ENCODE data around the gene SPHK2. TPM values are rescaled to one million over a fixed set of nuclear protein-coding genes. Genes with fewer than 3 reads are reported as not detected.

The SPHK2 gene
- total RNA-seq, 1 donor from 2014 or later, result 7.5 TPM

Other genes with a start within 250 kb of the SPHK2 start
- 47.7 TPM for gene KDELR1, start 228.0 kb upstream of the SPHK2 start, total RNA-seq (ENCODE audit: insufficient read depth, low replicate concordance)
- 4.3 TPM for gene GRIN2D, start 225.8 kb upstream of the SPHK2 start, total RNA-seq (ENCODE audit: insufficient read depth, low replicate concordance)
- gene GRWD1, start 173.5 kb upstream of the SPHK2 start, total RNA-seq (ENCODE audit: insufficient read depth, low replicate concordance), result 19.0 TPM
- gene KCNJ14, start 163.9 kb upstream of the SPHK2 start, total RNA-seq (ENCODE audit: insufficient read depth, low replicate concordance), result 0.48 TPM
- 20.0 TPM for gene CYTH2, start 150.1 kb upstream of the SPHK2 start, total RNA-seq (ENCODE audit: insufficient read depth, low replicate concordance)
- gene LMTK3, start 107.7 kb upstream of the SPHK2 start, total RNA-seq (ENCODE audit: insufficient read depth, low replicate concordance), result not detected
- not detected for gene SULT2B1, start 67.3 kb upstream of the SPHK2 start, total RNA-seq (ENCODE audit: insufficient read depth, low replicate concordance)
- not detected for gene SPACA4, start 12.8 kb upstream of the SPHK2 start, total RNA-seq (ENCODE audit: insufficient read depth, low replicate concordance)
- 0.48 TPM for gene FAM83E, start 4.4 kb upstream of the SPHK2 start, total RNA-seq (ENCODE audit: insufficient read depth, low replicate concordance)
- gene RPL18, start 328 bp upstream of the SPHK2 start, total RNA-seq (ENCODE audit: insufficient read depth, low replicate concordance), result 1,534 TPM
- 0.72 TPM for gene DBP, start 17.9 kb downstream of the SPHK2 start, total RNA-seq (ENCODE audit: insufficient read depth, low replicate concordance)
- gene CA11, start 26.7 kb downstream of the SPHK2 start, total RNA-seq (ENCODE audit: insufficient read depth, low replicate concordance), result not detected
- not detected for gene NTN5, start 53.5 kb downstream of the SPHK2 start, total RNA-seq (ENCODE audit: insufficient read depth, low replicate concordance)
- 0.72 TPM for gene FUT2, start 76.5 kb downstream of the SPHK2 start, total RNA-seq (ENCODE audit: insufficient read depth, low replicate concordance)
- gene MAMSTR, start 100.2 kb downstream of the SPHK2 start, total RNA-seq (ENCODE audit: insufficient read depth, low replicate concordance), result not detected
- 3.1 TPM for gene RASIP1, start 121.1 kb downstream of the SPHK2 start, total RNA-seq (ENCODE audit: insufficient read depth, low replicate concordance)
- gene IZUMO1, start 127.4 kb downstream of the SPHK2 start, total RNA-seq (ENCODE audit: insufficient read depth, low replicate concordance), result not detected
- 1.4 TPM for gene FUT1, start 133.1 kb downstream of the SPHK2 start, total RNA-seq (ENCODE audit: insufficient read depth, low replicate concordance)
- not detected for gene FGF21, start 136.0 kb downstream of the SPHK2 start, total RNA-seq (ENCODE audit: insufficient read depth, low replicate concordance)
- gene BCAT2, start 191.5 kb downstream of the SPHK2 start, total RNA-seq (ENCODE audit: insufficient read depth, low replicate concordance), result 11.1 TPM
- 3.4 TPM for gene HSD17B14, start 217.0 kb downstream of the SPHK2 start, total RNA-seq (ENCODE audit: insufficient read depth, low replicate concordance)
- 2.6 TPM for gene PLEKHA4, start 249.1 kb downstream of the SPHK2 start, total RNA-seq (ENCODE audit: insufficient read depth, low replicate concordance)